ENCODE data around the gene ITPKB. TPM values are rescaled to one million over a fixed set of nuclear protein-coding genes. Genes with fewer than 3 reads are reported as not detected.
"Not testable (repeated sequence)": the region's sequence is repeated elsewhere in the genome, so short reads cannot be mapped to it uniquely, and the experiment has no call there.

Gene ITPKB
- total RNA-seq, 2 donors from 2014 or later: 37.5 to 51.3 TPM

DNA sequence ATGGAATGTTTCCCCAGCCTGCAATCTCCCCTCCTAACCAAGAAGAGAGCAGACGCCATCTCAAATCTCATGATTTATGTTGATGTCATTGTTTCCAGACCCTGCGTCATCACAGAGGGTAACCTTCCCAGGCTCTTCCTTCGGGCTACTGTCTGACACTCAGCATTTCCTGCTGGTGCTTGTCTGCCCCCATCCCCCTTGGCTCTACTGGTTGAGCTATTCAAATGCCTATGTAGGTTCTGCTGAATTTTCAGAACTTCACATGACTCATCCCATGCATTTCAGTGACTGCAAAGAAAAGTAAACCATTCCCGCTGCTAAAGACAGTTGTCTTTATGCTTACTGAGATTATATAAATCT, 24.8 kb upstream of the ITPKB start:
- no peak for DNase-seq (ENCODE audit: low spot score in 2 of 2)

DNA sequence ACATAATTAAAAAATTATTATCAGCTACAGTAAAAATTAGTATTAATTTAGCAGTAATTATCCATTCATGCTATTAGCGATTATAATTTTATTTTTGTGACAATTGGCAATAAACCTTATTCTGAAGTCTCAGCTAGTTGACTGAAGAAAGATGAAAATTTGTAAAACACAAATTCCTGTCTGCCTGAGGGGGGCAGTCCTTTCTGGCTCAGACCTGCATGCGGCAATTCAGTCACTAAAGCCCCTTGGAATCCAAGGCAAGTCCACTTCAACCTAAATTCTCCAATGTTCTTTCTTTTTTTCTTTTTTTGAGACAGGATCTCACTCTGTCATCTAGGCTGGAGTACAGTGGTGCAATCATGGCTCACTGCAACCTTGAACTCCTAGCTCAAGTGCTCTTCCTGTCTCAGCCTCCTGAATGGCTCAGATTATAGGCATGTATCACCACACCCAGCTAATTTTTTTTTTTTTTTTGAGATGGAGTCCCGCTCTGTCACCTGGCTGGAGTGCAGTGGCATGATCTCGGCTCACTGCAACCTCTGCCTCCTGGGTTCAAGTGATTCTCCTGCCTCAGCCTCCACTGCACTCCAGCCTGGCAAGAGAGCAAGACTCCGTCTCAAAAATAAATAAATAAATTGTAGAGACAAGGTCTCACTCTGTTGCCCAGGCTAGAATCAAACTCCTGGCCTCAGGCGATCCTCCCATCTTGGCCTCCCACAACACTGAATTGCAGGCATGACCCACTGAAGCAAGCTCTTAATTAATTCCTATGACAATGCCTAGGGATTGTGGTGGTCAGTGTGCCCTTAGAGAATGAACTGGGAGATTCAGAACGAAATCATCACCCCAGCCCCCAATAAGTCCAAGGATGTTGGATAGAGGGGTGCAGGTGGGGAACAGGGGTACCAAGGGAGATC, 24.2 kb upstream of the ITPKB start:
- ATAC-seq (no peak), DNase-seq (ENCODE audit: low spot score in 2 of 2) (no peak)
- Mint-ChIP-seq H3K27ac (peak overlapping the region in 1 of 2 donors; percentile 26), H3K36me3 (no peaks in the 10 kb centered on the region), H3K9me3 (no peaks in the 10 kb centered on the region)

More for the DNA sequence above, 24.8 kb upstream of the ITPKB start:
- Mint-ChIP-seq H3K36me3 (no peaks in the 10 kb centered on the region), H3K27ac (peak overlapping the region in 1 of 2 donors; percentile 26), H3K9me3 (no peaks in the 10 kb centered on the region)
- peak; percentile 63 to 79 for ATAC-seq

- no peak overlapping the region for H3K27ac Mint-ChIP-seq
- no peaks in the 10 kb centered on the region for H3K9me3 Mint-ChIP-seq
Measured at GRCh38 chr1:226762055-226762454, 23.0 kb upstream of the ITPKB start.

GRCh38 chr1:226761322-226761721, 22.2 kb upstream of the ITPKB start:
- no peaks in the 10 kb centered on the region for H3K36me3 Mint-ChIP-seq
- no peaks in the 10 kb centered on the region for H3K9me3 Mint-ChIP-seq
- peak in 1 of 2 donors; percentile 65 for ATAC-seq
- no peak for DNase-seq (ENCODE audit: low spot score in 2 of 2)
- H3K27ac Mint-ChIP-seq: no peak overlapping the region

More at GRCh38 chr1:226762055-226762454, 23.0 kb upstream of the ITPKB start:
- DNase-seq (ENCODE audit: low spot score in 2 of 2) (no peak), ATAC-seq (no peak)
- no peaks in the 10 kb centered on the region for H3K36me3 Mint-ChIP-seq

DNA sequence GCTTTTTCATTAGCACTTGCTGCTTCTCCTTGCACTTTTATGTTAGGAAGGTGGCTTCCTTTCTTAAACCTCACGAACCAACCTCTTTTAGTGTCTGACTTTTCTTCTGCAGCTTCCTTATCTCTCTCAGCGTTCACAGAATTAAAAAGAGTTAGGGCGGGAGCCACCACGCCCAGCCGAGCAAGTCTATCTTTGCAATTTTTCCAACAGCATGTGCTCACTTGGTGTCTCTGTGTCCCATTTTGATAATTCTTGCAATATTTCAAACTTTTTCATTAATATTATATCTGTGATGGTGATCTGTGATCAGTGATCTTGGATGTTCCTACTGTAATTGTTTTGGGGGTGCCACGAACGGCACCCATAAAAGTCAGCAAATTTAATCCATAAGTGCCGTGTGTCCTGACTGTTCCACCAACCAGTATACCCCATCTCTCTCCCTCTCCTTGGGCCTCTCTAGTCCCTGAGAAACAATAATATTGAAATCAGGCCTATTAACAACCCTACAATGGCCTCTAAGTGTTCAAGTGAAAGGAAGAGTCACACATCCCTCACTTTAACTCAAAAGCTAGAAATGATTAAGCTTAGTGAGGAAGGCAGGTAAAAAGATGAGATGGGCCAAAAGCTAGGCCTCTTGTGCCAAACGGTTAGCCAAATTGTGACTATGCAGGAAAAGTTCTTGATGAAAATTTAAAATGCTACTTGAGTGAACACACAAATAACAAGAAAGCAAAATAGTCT, 15.9 kb upstream of the ITPKB start:
- no peaks in the 10 kb centered on the region for H3K36me3 Mint-ChIP-seq
- DNase-seq (ENCODE audit: low spot score in 2 of 2) (no peak), ATAC-seq (peak; percentile 22 to 56)
- no peaks in the 10 kb centered on the region for H3K9me3 Mint-ChIP-seq
- H3K27ac Mint-ChIP-seq: peak overlapping the region; percentile 44 to 55

DNA sequence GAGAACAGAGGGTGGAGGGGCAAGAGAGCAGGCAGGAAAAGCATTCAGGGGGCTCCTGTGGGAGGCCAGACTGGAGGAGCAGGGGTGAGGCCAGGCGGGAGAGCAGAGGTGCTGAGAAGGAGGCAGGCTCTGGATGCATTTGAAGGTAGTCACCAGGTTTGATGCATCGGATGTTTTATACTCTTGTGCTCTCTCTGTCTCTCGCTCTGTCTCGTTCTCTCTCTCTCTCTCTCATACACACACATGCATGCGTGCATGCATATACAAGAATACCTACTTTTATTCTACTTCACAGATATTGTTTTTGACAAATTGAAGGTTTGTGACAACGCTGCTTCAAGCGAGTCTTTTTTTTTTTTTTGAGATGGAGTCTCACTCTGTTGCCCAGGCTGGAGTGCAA, 15.0 kb upstream of the ITPKB start:
- H3K27ac Mint-ChIP-seq: no peak overlapping the region
- DNase-seq (ENCODE audit: low spot score in 2 of 2): no peak

DNA sequence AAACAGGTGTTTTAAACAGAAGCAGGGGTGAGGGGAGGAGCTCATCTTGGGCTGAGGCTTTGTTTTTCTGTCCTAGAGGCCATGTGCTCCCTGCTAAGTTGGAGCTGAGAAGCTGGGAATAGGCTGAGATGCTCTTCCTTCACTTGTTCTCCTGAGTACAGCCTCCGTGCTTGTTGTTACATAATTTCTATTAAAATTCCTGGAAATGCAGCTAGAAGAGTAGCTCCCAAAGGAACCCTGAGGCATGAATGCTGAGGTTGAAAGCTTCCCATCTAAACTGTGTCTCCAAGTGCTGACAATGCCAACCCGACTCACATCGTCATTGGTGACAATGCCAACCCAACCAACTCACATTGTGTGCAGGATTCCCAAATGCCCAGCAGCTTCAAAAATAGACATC, 12.6 kb upstream of the ITPKB start:
- no peak overlapping the region for H3K27ac Mint-ChIP-seq
- no peak for DNase-seq (ENCODE audit: low spot score in 2 of 2)
- no peaks in the 10 kb centered on the region for H3K36me3 Mint-ChIP-seq
- no peak for ATAC-seq
- H3K9me3 Mint-ChIP-seq: no peaks in the 10 kb centered on the region

More for the DNA sequence above, 15.0 kb upstream of the ITPKB start:
- no peak for ATAC-seq
- H3K36me3 Mint-ChIP-seq: no peaks in the 10 kb centered on the region
- no peaks in the 10 kb centered on the region for H3K9me3 Mint-ChIP-seq

GRCh38 chr1:226751214-226751613, 12.1 kb upstream of the ITPKB start:
- Mint-ChIP-seq H3K9me3 (no peaks in the 10 kb centered on the region), H3K27ac (no peak overlapping the region), H3K36me3 (no peaks in the 10 kb centered on the region)
- no peak for ATAC-seq
- DNase-seq (ENCODE audit: low spot score in 2 of 2): no peak

DNA sequence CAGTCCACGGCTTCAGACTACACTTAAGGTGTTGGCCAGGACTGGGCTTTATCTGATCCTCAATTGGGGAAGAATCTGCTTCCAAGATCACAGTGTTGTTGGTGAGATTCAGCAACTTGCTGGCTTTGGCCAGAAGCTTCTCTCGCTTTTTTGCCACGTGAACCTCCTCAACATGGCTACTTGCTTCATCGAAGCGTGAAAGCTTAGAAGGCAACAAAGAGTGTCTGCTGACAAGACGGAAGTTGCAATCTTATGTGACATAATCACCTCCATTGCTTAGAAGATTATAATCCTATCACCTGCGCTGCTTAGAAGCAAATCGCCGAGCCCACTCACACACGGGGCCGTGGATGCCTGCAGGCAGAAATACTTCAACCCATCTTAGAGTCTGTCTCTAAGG, 10.4 kb upstream of the ITPKB start:
- no peak overlapping the region for H3K27ac Mint-ChIP-seq
- ATAC-seq: no peak
- no peaks in the 10 kb centered on the region for H3K9me3 Mint-ChIP-seq
- no peaks in the 10 kb centered on the region for H3K36me3 Mint-ChIP-seq
- no peak for DNase-seq (ENCODE audit: low spot score in 2 of 2)

- no peak for ATAC-seq
- no peak for DNase-seq (ENCODE audit: low spot score in 2 of 2)
- H3K27ac Mint-ChIP-seq: no peak overlapping the region
- peaks cover 0 to 6% of the 10 kb centered on the region in 2 donors for H3K36me3 Mint-ChIP-seq
- H3K9me3 Mint-ChIP-seq: no peaks in the 10 kb centered on the region
Measured at GRCh38 chr1:226748306-226748705, 9.2 kb upstream of the ITPKB start.

GRCh38 chr1:226747519-226748263, 8.6 kb upstream of the ITPKB start:
- peaks cover 0 to 12% of the 10 kb centered on the region in 2 donors for H3K36me3 Mint-ChIP-seq
- H3K9me3 Mint-ChIP-seq; H3K27ac Mint-ChIP-seq; DNase-seq (ENCODE audit: low spot score in 2 of 2); ATAC-seq: not testable (repeated sequence)

DNA sequence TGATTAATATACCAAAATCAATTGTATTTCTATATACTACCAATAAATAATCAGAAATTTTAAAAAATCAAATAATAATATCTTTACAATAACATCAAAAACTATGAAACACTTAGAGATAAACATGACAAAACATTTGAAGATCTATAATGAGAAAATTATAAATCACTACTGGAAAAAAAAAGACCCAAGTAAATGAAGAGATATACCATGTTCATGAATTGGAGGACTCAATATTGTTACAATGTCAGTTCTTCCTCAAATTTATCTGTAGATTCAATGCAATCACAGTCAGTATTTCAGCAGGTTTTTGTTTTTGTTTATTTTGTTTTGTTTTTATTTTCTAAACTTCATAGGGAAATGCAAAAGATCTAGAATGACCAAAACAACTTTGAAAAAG, 4.2 kb upstream of the ITPKB start:
- H3K36me3 Mint-ChIP-seq: peaks cover 10 to 14% of the 10 kb centered on the region in 2 donors
- ATAC-seq: no peak
- H3K27ac Mint-ChIP-seq: no peak overlapping the region
- no peaks in the 10 kb centered on the region for H3K9me3 Mint-ChIP-seq
- no peak for DNase-seq (ENCODE audit: low spot score in 2 of 2)

DNA sequence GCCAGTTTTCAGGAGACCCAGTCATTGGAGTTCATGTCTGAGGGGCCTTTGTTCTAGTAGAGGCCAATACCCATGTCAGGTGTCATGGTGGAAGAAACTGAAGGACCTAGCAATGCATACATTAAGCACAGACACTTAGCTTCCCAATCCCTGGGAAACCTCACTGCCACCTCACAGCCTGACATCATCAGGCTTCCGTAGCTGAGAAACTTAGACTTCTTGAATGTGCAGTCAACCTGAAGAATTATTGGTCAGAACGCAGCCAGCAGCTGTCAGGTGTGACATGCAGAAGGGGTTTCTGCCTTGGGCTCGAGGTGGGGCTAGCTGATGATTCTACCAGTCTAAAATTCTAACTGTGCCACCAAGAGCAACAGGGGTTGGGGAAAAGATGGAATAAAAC, 1.9 kb upstream of the ITPKB start:
- peaks cover 19 to 24% of the 10 kb centered on the region in 2 donors for H3K36me3 Mint-ChIP-seq
- peak in 1 of 2 donors; percentile 48 for DNase-seq (ENCODE audit: low spot score in 2 of 2)
- ATAC-seq: no peak

GRCh38 chr1:226739696-226740065, 599 bp upstream of the ITPKB start:
- no peak for DNase-seq (ENCODE audit: low spot score in 2 of 2)
- H3K27ac Mint-ChIP-seq: peak overlapping the region; percentile 90 to 97
- ATAC-seq: peak in 1 of 2 donors; percentile 9
- peaks cover 31 to 37% of the 10 kb centered on the region in 2 donors for H3K36me3 Mint-ChIP-seq
- no peaks in the 10 kb centered on the region for H3K9me3 Mint-ChIP-seq

More for the DNA sequence above, 1.9 kb upstream of the ITPKB start:
- Mint-ChIP-seq H3K27ac (no peak overlapping the region), H3K9me3 (no peaks in the 10 kb centered on the region)

DNA sequence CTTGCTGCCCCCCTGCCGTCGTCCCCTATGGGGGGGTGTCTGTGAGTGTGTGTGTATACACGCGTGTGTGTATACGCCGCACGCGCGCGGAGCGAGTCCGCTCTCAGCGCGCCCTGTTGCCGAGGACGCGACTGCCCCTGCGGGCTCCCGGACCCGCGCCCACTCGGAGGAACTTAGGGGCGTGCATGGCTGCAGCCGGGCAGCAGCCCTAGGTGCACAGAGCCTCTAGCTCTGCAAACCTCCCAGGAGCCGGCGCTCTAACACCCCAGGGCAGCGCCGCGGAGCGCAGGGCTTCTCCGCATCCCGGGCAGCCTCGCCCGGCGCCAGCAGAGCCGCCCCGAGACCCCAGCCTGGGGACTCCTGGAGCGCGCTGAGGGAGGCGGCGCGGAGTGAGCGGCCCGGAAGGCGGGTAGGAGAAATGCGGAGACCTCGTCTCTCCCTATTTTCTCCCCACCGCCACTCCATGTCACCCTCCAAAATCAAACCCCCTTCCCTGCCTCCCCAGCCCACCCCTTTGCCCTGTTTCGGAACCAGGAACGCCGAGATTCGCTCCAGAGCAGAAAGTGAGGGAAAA, 574 bp downstream of the ITPKB start:
- ATAC-seq: peak; percentile 9 to 38
- DNase-seq (ENCODE audit: low spot score in 2 of 2): peak; percentile 50 to 57
- H3K9me3 Mint-ChIP-seq: no peaks in the 10 kb centered on the region
- H3K36me3 Mint-ChIP-seq: peaks cover 39 to 45% of the 10 kb centered on the region in 2 donors
- peak overlapping the region; percentile 90 to 97 for H3K27ac Mint-ChIP-seq

DNA sequence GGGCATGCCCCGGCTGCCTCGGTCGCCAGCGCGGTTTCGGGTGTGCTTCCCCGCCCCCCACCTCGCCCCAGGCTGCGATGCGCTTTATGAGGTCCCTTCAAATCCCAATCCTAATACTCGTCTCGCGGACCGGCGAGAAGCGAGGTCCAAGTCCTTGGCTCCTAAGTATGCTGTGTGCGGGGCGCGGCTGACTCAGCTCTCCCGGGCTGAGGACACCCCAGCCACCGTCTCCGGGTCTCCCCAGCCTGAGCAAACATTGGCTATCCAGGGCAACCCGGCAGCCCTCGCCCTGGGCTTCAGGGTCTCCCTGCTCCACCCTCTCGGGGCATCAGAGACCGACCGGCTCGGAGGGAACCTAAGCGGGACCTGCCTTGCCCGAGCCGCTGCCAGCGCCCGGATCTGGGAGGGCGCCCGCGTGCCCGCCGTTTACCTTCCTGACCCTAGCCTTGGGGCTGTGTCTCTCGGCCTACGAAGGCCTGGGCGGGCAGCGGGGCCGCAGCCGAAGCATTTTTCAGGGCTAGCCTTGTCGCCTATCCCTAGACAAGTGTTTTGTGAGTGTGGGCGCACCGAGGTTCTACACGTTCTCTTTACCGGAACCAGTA, 1.2 kb downstream of the ITPKB start:
- H3K27ac Mint-ChIP-seq: peak overlapping the region; percentile 74 to 90
- peaks cover 34 to 48% of the 10 kb centered on the region in 2 donors for H3K36me3 Mint-ChIP-seq
- DNase-seq (ENCODE audit: low spot score in 2 of 2): peak; percentile 52 to 69
- no peaks in the 10 kb centered on the region for H3K9me3 Mint-ChIP-seq
- peak; percentile 30 to 39 for ATAC-seq

Measured in activated naive CD4-positive, alpha-beta T cell treated with anti-CD3 and anti-CD28 coated beads, Interleukin-2, amount 50 U/mL, for 72 hours (primary cell).